ENCODE results near the gene NR2F1. TPM values are rescaled to one million over a fixed set of nuclear protein-coding genes. Genes with fewer than 3 reads are reported as not detected.

The NR2F1 gene
- total and polyA plus RNA-seq, 2 donors (not counting 3 experiments of a cell fraction or from before 2014, with no cell fraction given), result 21.5 to 38.7 TPM

DNA sequence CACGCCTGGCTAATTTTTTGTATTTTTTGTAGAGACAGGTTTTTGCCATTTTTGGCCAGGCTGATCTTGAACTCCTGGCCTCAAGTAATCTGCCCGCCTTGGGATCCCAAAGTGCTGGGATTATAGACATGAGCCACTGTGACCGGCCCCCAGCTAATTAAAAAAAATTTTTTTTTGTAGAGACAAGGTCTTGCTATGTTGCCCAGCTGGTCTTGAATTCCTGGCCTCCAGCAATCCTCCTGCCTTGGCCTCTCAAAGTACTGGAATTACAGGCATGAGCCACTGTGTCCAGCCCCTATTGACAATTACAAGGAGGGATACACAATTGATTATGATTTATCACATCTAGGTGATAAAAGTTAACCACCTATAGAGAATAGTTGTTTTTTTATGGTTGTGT lies 59.5 kb downstream of the NR2F1 start:
- POLR2A ChIA-PET, result no interaction called here
- dilution Hi-C loops (cut with MboI; ENCODE audit: extremely low pct_ligation_motif_present, low sequenced_read_pairs), result no loop called here
- no peak for TF ChIP-seq FOS (IDR thresholded peaks at IDR 0.05; ENCODE audit: borderline replicate concordance, insufficient read depth, low read length)
- no peak for TF ChIP-seq JUN (IDR thresholded peaks at IDR 0.05; ENCODE audit: borderline replicate concordance, insufficient read depth, insufficient read length, low read depth)
- TF ChIP-seq EZH2 (IDR thresholded peaks at IDR 0.05; ENCODE audit: borderline replicate concordance, low read depth, low read length, severe bottlenecking), result no peak
- no peak for TF ChIP-seq POLR2AphosphoS5 (IDR thresholded peaks at IDR 0.05; ENCODE audit: insufficient read depth, low read depth, low read length)
- no peak for TF ChIP-seq MYC (IDR thresholded peaks at IDR 0.05; ENCODE audit: low read depth, low read length)
- TF ChIP-seq, protein P1, sequence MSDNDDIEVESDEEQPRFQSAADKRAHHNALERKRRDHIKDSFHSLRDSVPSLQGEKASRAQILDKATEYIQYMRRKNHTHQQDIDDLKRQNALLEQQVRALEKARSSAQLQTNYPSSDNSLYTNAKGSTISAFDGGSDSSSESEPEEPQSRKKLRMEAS (IDR thresholded peaks at IDR 0.05; ENCODE audit: insufficient read depth, insufficient read length), result no peak
- TF ChIP-seq POLR2A (IDR thresholded peaks at IDR 0.05; ENCODE audit: low read depth, low read length), result no peak
- TF ChIP-seq, protein P2, sequence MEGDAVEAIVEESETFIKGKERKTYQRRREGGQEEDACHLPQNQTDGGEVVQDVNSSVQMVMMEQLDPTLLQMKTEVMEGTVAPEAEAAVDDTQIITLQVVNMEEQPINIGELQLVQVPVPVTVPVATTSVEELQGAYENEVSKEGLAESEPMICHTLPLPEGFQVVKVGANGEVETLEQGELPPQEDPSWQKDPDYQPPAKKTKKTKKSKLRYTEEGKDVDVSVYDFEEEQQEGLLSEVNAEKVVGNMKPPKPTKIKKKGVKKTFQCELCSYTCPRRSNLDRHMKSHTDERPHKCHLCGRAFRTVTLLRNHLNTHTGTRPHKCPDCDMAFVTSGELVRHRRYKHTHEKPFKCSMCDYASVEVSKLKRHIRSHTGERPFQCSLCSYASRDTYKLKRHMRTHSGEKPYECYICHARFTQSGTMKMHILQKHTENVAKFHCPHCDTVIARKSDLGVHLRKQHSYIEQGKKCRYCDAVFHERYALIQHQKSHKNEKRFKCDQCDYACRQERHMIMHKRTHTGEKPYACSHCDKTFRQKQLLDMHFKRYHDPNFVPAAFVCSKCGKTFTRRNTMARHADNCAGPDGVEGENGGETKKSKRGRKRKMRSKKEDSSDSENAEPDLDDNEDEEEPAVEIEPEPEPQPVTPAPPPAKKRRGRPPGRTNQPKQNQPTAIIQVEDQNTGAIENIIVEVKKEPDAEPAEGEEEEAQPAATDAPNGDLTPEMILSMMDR (IDR thresholded peaks at IDR 0.05; ENCODE audit: extremely low read depth in 1 of 2, insufficient read depth in 1 of 2, low read depth in 1 of 2, low read length in 2 of 2), result no peak
- TF ChIP-seq GATA2 (IDR thresholded peaks at IDR 0.05; ENCODE audit: insufficient read depth, insufficient read length, low read depth, low read length), result no peak

More for the DNA sequence above, 59.5 kb downstream of the NR2F1 start:
- no TSS peak for BruUV-seq (replicated peaks)
- H2AFZ ChIP-seq (ENCODE audit: low read depth, low read length), result no peak overlapping the region
- H3K9ac ChIP-seq (replicated peaks; ENCODE audit: extremely low read depth, insufficient read depth, low read length), result no peak overlapping the region
- no peaks in the 10 kb centered on the region for H3K36me3 ChIP-seq (ENCODE audit: control insufficient read depth in 2 of 2, extremely low read depth in 1 of 2, insufficient read depth in 2 of 2, low read length in 2 of 2)
- no peaks in the 10 kb centered on the region for H3K27me3 ChIP-seq (ENCODE audit: control insufficient read depth in 2 of 2, insufficient read depth in 2 of 2, low read length in 2 of 2)
- H3K4me1 ChIP-seq (ENCODE audit: control insufficient read depth, extremely low read depth, insufficient read depth, low read length), result no peaks in the 10 kb centered on the region
- H3K9me3 ChIP-seq (replicated peaks; ENCODE audit: control insufficient read depth, insufficient read depth, low read length), result no peaks in the 10 kb centered on the region
- no peaks in the 10 kb centered on the region for H4K20me1 ChIP-seq (replicated peaks; ENCODE audit: control insufficient read depth, extremely low read depth, insufficient read depth, low read length)
- CTCF ChIA-PET, result no interaction called here
- H3K4me3 ChIP-seq (replicated peaks in 1 of 3; ENCODE audit: insufficient read depth in 1 of 3, low read depth in 1 of 3, low read length in 3 of 3), result no peak overlapping the region
- H3K9me1 ChIP-seq (replicated peaks; ENCODE audit: control insufficient read depth, extremely low read depth, insufficient read depth, low read length), result peaks cover 2% of the 10 kb centered on the region
- intact Hi-C loops (cut with micrococcal nuclease), result no loop called here
- FAIRE-seq (no peak), DNase-seq (ENCODE audit: low read depth, low spot score) (no peak)
- H3K27ac ChIP-seq (ENCODE audit: insufficient read depth, low read depth, low read length), result no peak overlapping the region
- no peak overlapping the region for H3K4me2 ChIP-seq (ENCODE audit: insufficient read depth, low read length)
- H3K79me2 ChIP-seq (ENCODE audit: control insufficient read depth, insufficient read depth, low read length), result no peaks in the 10 kb centered on the region

MicroRNAs encoded within 50 kb of the gene (microRNA counts, 767-probe panel; counts per million panel counts)
- microRNA hsa-miR-2277-3p, result 723 counts per million, percentile 96 among the panel's probes with 10 or more counts
- microRNA hsa-miR-2277-5p, result 723 counts per million, percentile 96 among the panel's probes with 10 or more counts

Other genes with a start within 250 kb of the NR2F1 start
- gene NR2F1-AS1, start 2.0 kb upstream of the NR2F1 start, total RNA-seq, result 13.8 and 15.2 TPM in 2 replicates
- 2.7 and 4.2 TPM in 2 replicates for gene NR2F1-AS1, start 2.0 kb upstream of the NR2F1 start, polyA plus RNA-seq
- gene POU5F2, start 158.4 kb downstream of the NR2F1 start, total RNA-seq, result 1.2 TPM in 2 replicates
- 0.11 and 0.14 TPM in 2 replicates for gene POU5F2, start 158.4 kb downstream of the NR2F1 start, polyA plus RNA-seq